ENCODE results near the gene SMS.

SMS gene

GRCh38 chrX:21986596-21986995 lies 46.1 kb downstream of the SMS start:
- DNase-seq, result no peak

- peak; percentile 22 for DNase-seq
Measured at GRCh38 chrX:21989384-21989783, 48.9 kb downstream of the SMS start.

- DNase-seq, result peak; percentile 54
Measured at GRCh38 chrX:21990832-21991231, 50.3 kb downstream of the SMS start.

- no peak for DNase-seq
Measured at GRCh38 chrX:21991504-21991903, 51.0 kb downstream of the SMS start.

- DNase-seq, result peak; percentile 90
Measured at GRCh38 chrX:21993265-21993664, 52.8 kb downstream of the SMS start.

- peak; percentile 74 for DNase-seq
Measured at GRCh38 chrX:21996872-21997455, 56.5 kb downstream of the SMS start.

- DNase-seq, result no peak
Measured at GRCh38 chrX:21998037-21998436, 57.5 kb downstream of the SMS start.

GRCh38 chrX:22004866-22005265 lies 64.4 kb downstream of the SMS start:
- DNase-seq, result no peak

GRCh38 chrX:22012051-22012450 lies 71.5 kb downstream of the SMS start:
- DNase-seq, result no peak

GRCh38 chrX:22012931-22013330 lies 72.4 kb downstream of the SMS start:
- no peak for DNase-seq

- DNase-seq, result no peak
Measured at GRCh38 chrX:22015139-22015750, 74.7 kb downstream of the SMS start.

- DNase-seq, result no peak
Measured at GRCh38 chrX:22021751-22022324, 81.3 kb downstream of the SMS start.

- DNase-seq, result no peak
Measured at GRCh38 chrX:22024577-22024976, 84.1 kb downstream of the SMS start.

- no peak for DNase-seq
Measured at GRCh38 chrX:22025751-22026150, 85.2 kb downstream of the SMS start.

GRCh38 chrX:22026731-22027130 lies 86.2 kb downstream of the SMS start:
- DNase-seq, result no peak

- peak; percentile 39 for DNase-seq
Measured at GRCh38 chrX:22032084-22032483, 91.6 kb downstream of the SMS start, which contains the start of gene PHEX. Gene PHEX (plus strand): TSS chrX:22032325. CDS start chrX:22033006, 681 bp downstream.

GRCh38 chrX:22032506-22032905 lies 92.0 kb downstream of the SMS start:
- no peak for DNase-seq

- no peak for DNase-seq
Measured at GRCh38 chrX:22033818-22034217, 93.3 kb downstream of the SMS start.

- DNase-seq, result no peak
Measured at GRCh38 chrX:22035236-22035635, 94.7 kb downstream of the SMS start.

- no peak for DNase-seq
Measured at GRCh38 chrX:22037225-22037624, 96.7 kb downstream of the SMS start.

GRCh38 chrX:22037911-22038537 lies 97.5 kb downstream of the SMS start:
- no peak for DNase-seq

- no peak for DNase-seq
Measured at GRCh38 chrX:22039541-22039940, 99.0 kb downstream of the SMS start.

- DNase-seq, result no peak
Measured at GRCh38 chrX:22040184-22040583, 99.7 kb downstream of the SMS start.

- DNase-seq, result no peak
Measured at GRCh38 chrX:22041907-22042530, 101.5 kb downstream of the SMS start.
